ENCODE measurements around the gene EEF2KMT.
"Not testable (repeated sequence)": the region's sequence is repeated elsewhere in the genome, so short reads cannot be mapped to it uniquely, and the experiment has no call there.

EEF2KMT gene

GRCh38 chr16:5075637-5076036 is 22.0 kb downstream of the EEF2KMT start:
- CTCF ChIA-PET, result interaction anchor here (1.0 to 2.6 kb wide), 4 partner anchors 9 to 17 kb away, joined by 3 to 15 read pairs (median 4); no protein-coding TSS in a partner anchor
- H3K4me3 ChIP-seq (ENCODE audit: low read depth, low read length), result no peak overlapping the region
- POLR2A ChIA-PET, result no interaction called here
- DNase-seq (ENCODE audit: low read depth, low spot score), result no peak
- no peak for TF ChIP-seq CTCF (IDR thresholded peaks at IDR 0.05; ENCODE audit: insufficient read depth, low read length, missing control alignments)

GRCh38 chr16:5073771-5074170 is 23.8 kb downstream of the EEF2KMT start:
- CTCF ChIA-PET, result interaction anchor here (2.7 kb wide), 1 partner anchor 9 kb away, joined by 6 read pairs; no protein-coding TSS in a partner anchor
- POLR2A ChIA-PET; H3K4me3 ChIP-seq (ENCODE audit: low read depth, low read length); DNase-seq (ENCODE audit: low read depth, low spot score): not testable (repeated sequence)

GRCh38 chr16:5073279-5073629 is 24.3 kb downstream of the EEF2KMT start:
- ChIA-PET CTCF (interaction anchor here (1.4 to 2.7 kb wide), 2 partner anchors 10 to 19 kb away, joined by 5 to 6 read pairs; no protein-coding TSS in a partner anchor), POLR2A (no interaction called here)
- no peak overlapping the region; the same call in 1 of the 2 replicates for H3K4me3 ChIP-seq (ENCODE audit: low read depth, low read length)
- DNase-seq (ENCODE audit: low read depth, low spot score), result peak; percentile 4
- TF ChIP-seq CTCF (IDR thresholded peaks at IDR 0.05; ENCODE audit: insufficient read depth, low read length, missing control alignments), result no peak

GRCh38 chr16:5072334-5073278 is 25.0 kb downstream of the EEF2KMT start:
- ChIA-PET POLR2A (interaction anchor here (0.7 to 0.8 kb wide), 3 partner anchors 69 to 1210 kb away, joined by 3 read pairs; partner anchors contain the start of genes ANKS3 and DNAAF8), CTCF (interaction anchor here (0.7 to 2.7 kb wide), 4 partner anchors 10 to 21 kb away, joined by 3 to 6 read pairs (median 4); no protein-coding TSS in a partner anchor)
- TF ChIP-seq CTCF (IDR thresholded peaks at IDR 0.05; ENCODE audit: insufficient read depth, low read length, missing control alignments), result no peak
- DNase-seq (ENCODE audit: low read depth, low spot score), result no peak
- peak overlapping the region; percentile 81 for H3K4me3 ChIP-seq (ENCODE audit: low read depth, low read length)

GRCh38 chr16:5071681-5072333 is 25.8 kb downstream of the EEF2KMT start, which contains the start of gene ALG1:
TSS of gene ALG1 (plus strand) at chr16:5071843. CDS start at chr16:5071850, 7 bp downstream.
- peak within 1 kb of the TSS; percentile 81 for H3K4me3 ChIP-seq (ENCODE audit: low read depth, low read length)
- no peak for TF ChIP-seq CTCF (IDR thresholded peaks at IDR 0.05; ENCODE audit: insufficient read depth, low read length, missing control alignments)
- CTCF ChIA-PET, result interaction anchor here (0.7 to 1.4 kb wide), 3 partner anchors 14 to 21 kb away, joined by 3 to 5 read pairs (median 4); no protein-coding TSS in a partner anchor
- POLR2A ChIA-PET, result interaction anchor here (0.7 to 0.8 kb wide), 3 partner anchors 68 to 1209 kb away, joined by 3 read pairs; partner anchors contain the start of genes ANKS3 and DNAAF8
- no peak for DNase-seq (ENCODE audit: low read depth, low spot score)

GRCh38 chr16:5071341-5071680 is 26.3 kb downstream of the EEF2KMT start:
- POLR2A ChIA-PET, result interaction anchor here (0.7 kb wide), 1 partner anchor 126 kb away, joined by 3 read pairs; no protein-coding TSS in a partner anchor
- TF ChIP-seq CTCF (IDR thresholded peaks at IDR 0.05; ENCODE audit: insufficient read depth, low read length, missing control alignments), result no peak
- H3K4me3 ChIP-seq (ENCODE audit: low read depth, low read length), result peak overlapping the region; percentile 81; the same call in 1 of the 2 replicates

More at GRCh38 chr16:5071341-5071680, 26.3 kb downstream of the EEF2KMT start:
- CTCF ChIA-PET, result interaction anchor here (1.2 kb wide), 1 partner anchor 14 kb away, joined by 4 read pairs; no protein-coding TSS in a partner anchor
- DNase-seq (ENCODE audit: low read depth, low spot score), result no peak
